GM12891 (cell line): Measurements from ENCODE around the gene ASTN2.

ENCODE experiments used
- POLR2A ChIP-seq: IDR thresholded peaks from 2 replicates; pipeline ENCODE4 v1.6.1; 2011; ENCODE audit warnings: low read depth, low read length, control low read depth
- POLR2AphosphoS5 ChIP-seq: IDR thresholded peaks from 2 replicates; pipeline ENCODE4 v1.6.1; 2011; ENCODE audit warnings: low read depth, low read length, control low read depth
- SPI1 ChIP-seq: IDR thresholded peaks from 2 replicates; pipeline ENCODE4 v1.6.1; 2011; ENCODE audit warnings: low read depth, low read length, control low read depth

DNA sequence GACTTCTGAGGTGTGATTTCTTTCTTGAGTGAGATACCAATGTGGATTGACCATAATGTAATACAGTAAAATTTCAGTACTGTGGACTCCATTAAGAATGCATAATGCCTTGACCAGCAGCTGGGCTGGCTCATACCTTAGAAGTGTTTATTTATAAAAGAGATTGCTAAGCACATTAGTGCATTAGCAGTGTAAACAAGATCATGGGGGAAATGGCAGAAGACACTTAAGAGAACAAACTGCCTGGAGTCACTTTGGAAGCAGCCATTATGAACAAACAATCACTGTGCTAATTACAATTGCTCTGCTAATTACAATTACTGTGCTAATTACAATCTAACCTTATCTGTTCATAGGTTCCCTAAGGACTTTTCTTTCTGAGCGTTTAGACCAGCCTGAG, 623.5 kb downstream of the ASTN2 start:
- TF ChIP-seq POLR2A, result no peak
- TF ChIP-seq SPI1, result no peak
- TF ChIP-seq POLR2AphosphoS5, result no peak
